SK-N-SH (cell line): Measurements from ENCODE around the gene MCC.

Source experiments
- FOXJ3 ChIP-seq: sonication (generic); formaldehyde crosslinking; IDR thresholded peaks from 2 replicates; pipeline ENCODE4 v1.5.1; 2020; ENCODE audit warnings: mild to moderate bottlenecking, missing genetic modification reagents
- TF ChIP-seq, protein P1 (sequence below): fragments of 200-600 bp; sonication (generic); IDR thresholded peaks from 2 replicates; pipeline ENCODE4 v1.6.1; 2017; ENCODE audit warnings: antibody characterized with exemption, mild to moderate bottlenecking, moderate library complexity
- TF ChIP-seq, protein P2 (sequence below): IDR thresholded peaks from 2 replicates; pipeline ENCODE4 v1.4.0; 2012; ENCODE audit warnings: low read depth, borderline replicate concordance

DNA sequence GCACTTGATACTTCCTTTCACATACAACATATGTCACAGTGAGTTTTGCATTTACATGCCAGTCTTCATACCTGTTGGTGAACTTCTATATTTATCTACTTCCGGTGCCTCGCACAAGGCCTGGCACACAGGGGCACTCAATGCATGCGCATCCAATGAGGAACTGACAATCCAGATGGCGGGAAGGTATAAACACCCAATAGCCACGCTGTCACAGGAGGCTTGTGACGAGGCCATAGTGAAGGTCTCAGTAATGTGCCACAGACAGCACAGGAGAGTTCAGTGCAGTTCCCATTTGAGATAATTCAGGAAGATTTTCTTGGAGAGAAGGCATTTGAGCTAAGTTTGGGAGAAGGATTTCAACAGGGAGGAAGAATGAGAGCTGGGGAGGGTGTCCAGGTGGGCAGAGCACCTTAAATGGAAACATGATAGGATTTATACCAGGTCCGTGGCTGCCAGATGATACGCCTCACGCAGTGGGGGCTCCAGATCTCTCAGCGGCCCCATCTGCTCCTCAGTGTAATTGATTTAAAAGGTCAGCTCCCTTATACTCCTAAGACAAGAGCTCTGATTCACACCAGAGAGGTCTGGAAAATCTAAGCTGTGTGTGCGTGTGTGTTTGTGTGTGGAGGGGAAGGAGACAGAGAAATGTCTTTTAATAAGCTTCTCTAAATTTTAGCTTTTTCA lies 305.5 kb downstream of the MCC start:
- TF ChIP-seq, protein P1, sequence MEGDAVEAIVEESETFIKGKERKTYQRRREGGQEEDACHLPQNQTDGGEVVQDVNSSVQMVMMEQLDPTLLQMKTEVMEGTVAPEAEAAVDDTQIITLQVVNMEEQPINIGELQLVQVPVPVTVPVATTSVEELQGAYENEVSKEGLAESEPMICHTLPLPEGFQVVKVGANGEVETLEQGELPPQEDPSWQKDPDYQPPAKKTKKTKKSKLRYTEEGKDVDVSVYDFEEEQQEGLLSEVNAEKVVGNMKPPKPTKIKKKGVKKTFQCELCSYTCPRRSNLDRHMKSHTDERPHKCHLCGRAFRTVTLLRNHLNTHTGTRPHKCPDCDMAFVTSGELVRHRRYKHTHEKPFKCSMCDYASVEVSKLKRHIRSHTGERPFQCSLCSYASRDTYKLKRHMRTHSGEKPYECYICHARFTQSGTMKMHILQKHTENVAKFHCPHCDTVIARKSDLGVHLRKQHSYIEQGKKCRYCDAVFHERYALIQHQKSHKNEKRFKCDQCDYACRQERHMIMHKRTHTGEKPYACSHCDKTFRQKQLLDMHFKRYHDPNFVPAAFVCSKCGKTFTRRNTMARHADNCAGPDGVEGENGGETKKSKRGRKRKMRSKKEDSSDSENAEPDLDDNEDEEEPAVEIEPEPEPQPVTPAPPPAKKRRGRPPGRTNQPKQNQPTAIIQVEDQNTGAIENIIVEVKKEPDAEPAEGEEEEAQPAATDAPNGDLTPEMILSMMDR = no peak
- TF ChIP-seq, protein P2, sequence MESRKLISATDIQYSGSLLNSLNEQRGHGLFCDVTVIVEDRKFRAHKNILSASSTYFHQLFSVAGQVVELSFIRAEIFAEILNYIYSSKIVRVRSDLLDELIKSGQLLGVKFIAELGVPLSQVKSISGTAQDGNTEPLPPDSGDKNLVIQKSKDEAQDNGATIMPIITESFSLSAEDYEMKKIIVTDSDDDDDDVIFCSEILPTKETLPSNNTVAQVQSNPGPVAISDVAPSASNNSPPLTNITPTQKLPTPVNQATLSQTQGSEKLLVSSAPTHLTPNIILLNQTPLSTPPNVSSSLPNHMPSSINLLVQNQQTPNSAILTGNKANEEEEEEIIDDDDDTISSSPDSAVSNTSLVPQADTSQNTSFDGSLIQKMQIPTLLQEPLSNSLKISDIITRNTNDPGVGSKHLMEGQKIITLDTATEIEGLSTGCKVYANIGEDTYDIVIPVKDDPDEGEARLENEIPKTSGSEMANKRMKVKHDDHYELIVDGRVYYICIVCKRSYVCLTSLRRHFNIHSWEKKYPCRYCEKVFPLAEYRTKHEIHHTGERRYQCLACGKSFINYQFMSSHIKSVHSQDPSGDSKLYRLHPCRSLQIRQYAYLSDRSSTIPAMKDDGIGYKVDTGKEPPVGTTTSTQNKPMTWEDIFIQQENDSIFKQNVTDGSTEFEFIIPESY = no peak
- TF ChIP-seq FOXJ3 = no peak
